A549 (cell line): ENCODE data around the gene EPB41L4B. TPM values are rescaled to one million over a fixed set of nuclear protein-coding genes. Genes with fewer than 3 reads are reported as not detected.

Experiments used
- ATAC-seq, 2 experiments: fragments of 200-7000 bp in 1 of 2; fragments of >200 bp in 1 of 2; cut with Nextera tagmentation in 1 of 2; cut with Tn5 transposase in 1 of 2; 3 replicates each; pipeline versions ENCODE4 v1.8.0 to v1.9.1; 2018 to 2020; ENCODE audit warnings: mild to moderate bottlenecking in 1 of 2, moderate library complexity in 1 of 2
- CTCF ChIA-PET: fragments of 300-600 bp; sonication (Branson Sonifier 250); formaldehyde crosslinking; extraction: SDS; loops from one replicate; lab custom pipeline; 2021; ENCODE audit warnings: antibody characterized with exemption, inconsistent platforms; lab: Yijun Ruan, JAX
- POLR2A ChIA-PET: fragments of 350-600 bp; formaldehyde crosslinking; extraction: SDS; loops from one replicate; lab custom pipeline; 2021; ENCODE audit warnings: antibody characterized with exemption, inconsistent platforms; lab: Yijun Ruan, JAX
- DNase-seq, 2 experiments: peaks; one replicate each; pipeline versions ENCODE4 v3.0.0 to v3.0.0-alpha.2; 2011 to 2016; ENCODE audit warnings: low read depth in 1 of 2, low spot score in 1 of 2
- FAIRE-seq: peaks from 2 replicates; lab custom pipeline; 2011; peaks lifted over from hg19 to GRCh38; lab: Jason Lieb, UNC
- H3K27ac ChIP-seq, 2 experiments: fragments of >200 bp; sonication (Bioruptor Twin); formaldehyde crosslinking; 3 replicates each; pipeline ENCODE4 v1.5.1; 2016 to 2017
- H3K4me1 ChIP-seq: fragments of >200 bp; sonication (Bioruptor Twin); formaldehyde crosslinking; 3 replicates; pipeline ENCODE4 v1.6.1; 2016
- H3K4me2 ChIP-seq: fragments of >200 bp; sonication (Bioruptor Twin); formaldehyde crosslinking; 3 replicates; pipeline ENCODE4 v1.6.1; 2016
- H3K4me3 ChIP-seq: fragments of >200 bp; sonication (Bioruptor Twin); formaldehyde crosslinking; 3 replicates; pipeline ENCODE4 v1.5.1; 2016
- H3K9me3 ChIP-seq: fragments of >200 bp; sonication (Bioruptor Twin); formaldehyde crosslinking; 3 replicates; pipeline ENCODE4 v1.6.1; 2016
- ATOH8 ChIP-seq: fragments of 250-450 bp; sonication (Bioruptor Pico); IDR thresholded peaks from 2 replicates; pipeline ENCODE4 v1.5.0; 2020; ENCODE audit warnings: low read depth, mild to moderate bottlenecking, moderate library complexity
- BCL3 ChIP-seq: fragments of >200 bp; sonication (Bioruptor Twin); formaldehyde crosslinking; IDR thresholded peaks from 3 replicates; pipeline ENCODE4 v1.6.1; 2016
- BHLHE40 ChIP-seq: IDR thresholded peaks from 2 replicates; pipeline ENCODE4 v1.6.1; 2012; ENCODE audit warnings: low read depth, low read length, inconsistent platforms
- CEBPB ChIP-seq, 2 experiments: fragments of >200 bp in 1 of 2; sonication (Bioruptor Twin) in 1 of 2; formaldehyde crosslinking in 1 of 2; IDR thresholded peaks; 2 replicates each; pipeline ENCODE4 v1.6.1; 2012 to 2016
- CHD2 ChIP-seq: fragments of 150-350 bp; IDR thresholded peaks from 2 replicates; pipeline ENCODE4 v1.6.1; 2014; ENCODE audit warnings: low read length; ENCODE audit not compliant: partially characterized antibody
- CHD4 ChIP-seq: fragments of 200-600 bp; sonication (generic); IDR thresholded peaks from 2 replicates; pipeline ENCODE4 v1.6.1; 2016; ENCODE audit warnings: antibody characterized with exemption, mild to moderate bottlenecking, borderline replicate concordance
- CTCF ChIP-seq: fragments of >200 bp; sonication (Bioruptor Twin); formaldehyde crosslinking; IDR thresholded peaks from 3 replicates; pipeline ENCODE4 v1.5.1; 2016
- FOSB ChIP-seq: fragments of 250-450 bp; sonication (Bioruptor Pico); IDR thresholded peaks from 2 replicates; pipeline ENCODE4 v1.5.0; 2020; ENCODE audit warnings: mild to moderate bottlenecking, moderate library complexity
- FOSL2 ChIP-seq, 2 experiments: fragments of 450-650 bp in 1 of 2; fragments of >200 bp in 1 of 2; sonication (Bioruptor Twin) in 1 of 2; formaldehyde crosslinking; IDR thresholded peaks; 2 replicates each; pipeline versions ENCODE4 v1.5.0 to v1.6.1; 2016 to 2020; ENCODE audit warnings: mild to moderate bottlenecking in 1 of 2, moderate library complexity in 1 of 2
- GATA3 ChIP-seq: IDR thresholded peaks from 2 replicates; pipeline ENCODE4 v1.6.1; 2012; ENCODE audit warnings: borderline replicate concordance
- HDAC2 ChIP-seq: fragments of 200-600 bp; sonication (generic); IDR thresholded peaks from 2 replicates; pipeline ENCODE4 v1.6.1; 2016
- HOXB5 ChIP-seq: fragments of 250-450 bp; sonication (Bioruptor Pico); IDR thresholded peaks from 2 replicates; pipeline ENCODE4 v1.5.0; 2020; ENCODE audit warnings: mild to moderate bottlenecking, moderate library complexity
- JUN ChIP-seq, 2 experiments: fragments of >200 bp; sonication (Bioruptor Twin); formaldehyde crosslinking; IDR thresholded peaks; 2 replicates in 1 of 2; 3 replicates in 1 of 2; pipeline ENCODE4 v1.6.1; 2016 to 2017
- MAZ ChIP-seq: fragments of 150-350 bp; IDR thresholded peaks from 2 replicates; pipeline ENCODE4 v1.6.1; 2014; ENCODE audit warnings: antibody characterized with exemption, low read depth, low read length, borderline replicate concordance
- MYC ChIP-seq: IDR thresholded peaks from 2 replicates; pipeline ENCODE4 v1.6.1; 2012; ENCODE audit warnings: mild to moderate bottlenecking, inconsistent platforms, low read length, improper control_type of control experiment, borderline replicate concordance
- NFE2L2 ChIP-seq: fragments of 150-350 bp; conservative IDR thresholded peaks from 2 replicates; pipeline ENCODE4 v1.6.1; 2014; ENCODE audit warnings: low read length
- POLR2AphosphoS2 ChIP-seq: conservative IDR thresholded peaks from 2 replicates; pipeline ENCODE4 v1.6.1; 2012; ENCODE audit warnings: low read length, improper control_type of control experiment, inconsistent platforms
- RCOR1 ChIP-seq: fragments of 150-350 bp; IDR thresholded peaks from 2 replicates; pipeline ENCODE4 v1.6.1; 2014; ENCODE audit warnings: antibody characterized with exemption, low read length, low read depth
- RFX5 ChIP-seq: fragments of 450-650 bp; IDR thresholded peaks from 2 replicates; pipeline ENCODE4 v1.7.1; 2014; ENCODE audit warnings: antibody characterized with exemption, mild to moderate bottlenecking, moderate library complexity
- SREBF2 ChIP-seq: fragments of 450-650 bp; IDR thresholded peaks from 2 replicates; pipeline ENCODE4 v1.6.1; 2014; ENCODE audit warnings: mild to moderate bottlenecking, moderate library complexity
- WGBS: methylation state at CpG from one replicate; pipeline ENCODE4 v1.1.6; 2017; ENCODE audit errors: missing lambda C conversion rate; 5-methylcytosine and 5-hydroxymethylcytosine counted together
- polyA plus RNA-seq, 4 experiments: library from polyadenylated mRNA; depleted of rRNA in 3 of 4; stranded (reverse); fragments of >200 nt; fragmentation: RNase III in 1 of 4; extraction: RNeasy Plus Mini Kit Qiagen cat#74134 plus additional on column Dnase treatment in 1 of 4; gene quantifications; 2 replicates in 3 of 4; 3 replicates in 1 of 4; pipeline ENCODE4 v1.2.3, GENCODE V29; 2011 to 2017
- TF ChIP-seq, protein P1 (sequence below): fragments of 150-350 bp; IDR thresholded peaks from 2 replicates; pipeline ENCODE4 v1.6.1; 2014; ENCODE audit warnings: low read depth, mild to moderate bottlenecking, low read length
- TF ChIP-seq, protein P2 (sequence below): IDR thresholded peaks from 2 replicates; pipeline ENCODE4 v1.6.1; 2012

Gene EPB41L4B
- polyA plus RNA-seq, 2 of the 4 experiments (the other 2 are of a cell fraction) = 7.9 to 22.0 TPM

DNA sequence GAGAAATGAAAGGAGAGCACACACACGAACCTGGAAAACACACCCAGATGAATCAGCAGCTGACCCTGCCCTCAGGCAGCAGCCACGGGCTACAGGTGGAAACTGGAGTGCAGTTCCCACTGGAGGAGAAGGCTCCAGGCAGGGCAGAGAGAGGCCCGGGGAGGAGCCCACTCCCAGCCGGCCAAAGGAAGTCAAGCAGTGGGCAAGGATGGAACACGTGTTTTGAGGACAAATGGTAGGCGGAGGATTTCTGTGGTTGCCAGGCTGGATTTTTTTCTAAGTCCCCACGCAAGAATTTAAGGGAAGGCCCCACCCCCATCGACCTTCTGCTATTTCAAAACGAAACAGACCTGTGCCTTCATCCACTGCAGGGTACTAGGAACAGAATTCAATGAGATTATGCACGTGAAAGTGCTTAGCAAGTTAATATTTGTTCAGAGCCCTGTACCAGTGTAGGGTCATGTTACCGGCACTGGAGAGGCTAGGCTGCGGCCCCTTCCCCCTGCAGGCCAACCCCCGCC lies 6.8 kb downstream of the EPB41L4B start:
- no peak for FAIRE-seq
- CTCF ChIA-PET = interaction anchor here (1.1 to 6.2 kb wide), 6 partner anchors 15 to 156 kb away, joined by 3 to 58 read pairs (median 4); no protein-coding TSS in a partner anchor
- 60% methylated on average over 12 of the region's 13 CpGs for WGBS
- H3K27ac ChIP-seq = peak overlapping the region in 1 of 2 experiments; percentile 71; a peak in 3 of 6 replicates
- H3K9me3 ChIP-seq = no peaks in the 10 kb centered on the region
- peaks cover 94% of the 10 kb centered on the region for H3K4me1 ChIP-seq
- no peak for DNase-seq
- H3K4me3 ChIP-seq = no peak overlapping the region
- no peak for ATAC-seq
- peak overlapping the region; percentile 51 for H3K4me2 ChIP-seq
- TF ChIP-seq ATOH8 (CRISPR knock-in tag) (no peak), RFX5 (no peak), FOSB (no peak), SREBF2 (no peak), MYC (no peak), RCOR1 (no peak), JUN (IDR thresholded peaks at IDR 0.05) (no peak), HDAC2 (no peak), GATA3 (no peak), CEBPB (IDR thresholded peaks at IDR 0.05) (no peak), CHD4 (no peak), BHLHE40 (no peak)
- TF ChIP-seq, protein P1, sequence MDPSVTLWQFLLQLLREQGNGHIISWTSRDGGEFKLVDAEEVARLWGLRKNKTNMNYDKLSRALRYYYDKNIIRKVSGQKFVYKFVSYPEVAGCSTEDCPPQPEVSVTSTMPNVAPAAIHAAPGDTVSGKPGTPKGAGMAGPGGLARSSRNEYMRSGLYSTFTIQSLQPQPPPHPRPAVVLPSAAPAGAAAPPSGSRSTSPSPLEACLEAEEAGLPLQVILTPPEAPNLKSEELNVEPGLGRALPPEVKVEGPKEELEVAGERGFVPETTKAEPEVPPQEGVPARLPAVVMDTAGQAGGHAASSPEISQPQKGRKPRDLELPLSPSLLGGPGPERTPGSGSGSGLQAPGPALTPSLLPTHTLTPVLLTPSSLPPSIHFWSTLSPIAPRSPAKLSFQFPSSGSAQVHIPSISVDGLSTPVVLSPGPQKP = no peak
- POLR2A ChIA-PET = no interaction called here

- no peak for FAIRE-seq
- CTCF ChIA-PET = interaction anchor here (0.6 to 2.0 kb wide), 6 partner anchors 15 to 156 kb away, joined by 3 to 5 read pairs (median 4); no protein-coding TSS in a partner anchor
- ATAC-seq = no peak
- Histone ChIP-seq H3K4me1 (peaks cover 87% of the 10 kb centered on the region), H3K4me2 (peak overlapping the region; percentile 51), H3K9me3 (no peaks in the 10 kb centered on the region), H3K27ac (peak overlapping the region in 1 of 2 experiments; percentile 71; a peak in 3 of 6 replicates), H3K4me3 (no peak overlapping the region)
- POLR2A ChIA-PET = no interaction called here
- DNase-seq = no peak
- WGBS = 93% methylated on average over 4 of the region's 4 CpGs
- TF ChIP-seq CHD2 (no peak), FOSL2 (IDR thresholded peaks at IDR 0.05) (no peak), FOSL2 (CRISPR knock-in tag; IDR thresholded peaks at IDR 0.05) (no peak), POLR2AphosphoS2 (no peak), MAZ (no peak), CTCF (no peak), HOXB5 (no peak), BCL3 (no peak), NFE2L2 (no peak)
- TF ChIP-seq, protein P2, sequence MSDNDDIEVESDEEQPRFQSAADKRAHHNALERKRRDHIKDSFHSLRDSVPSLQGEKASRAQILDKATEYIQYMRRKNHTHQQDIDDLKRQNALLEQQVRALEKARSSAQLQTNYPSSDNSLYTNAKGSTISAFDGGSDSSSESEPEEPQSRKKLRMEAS = no peak
Observed at GRCh38 chr9:109313351-109313750, 7.5 kb downstream of the EPB41L4B start.
